Lower lobe of right lung (tissue), 2 donors: ENCODE measurements around the gene ZNF814. TPM values are rescaled to one million over a fixed set of nuclear protein-coding genes. Genes with fewer than 3 reads are reported as not detected.
"Not testable (repeated sequence)": the region's sequence is repeated elsewhere in the genome, so short reads cannot be mapped to it uniquely, and the experiment has no call there.

Experiments used
- ATAC-seq, 2 donors: fragments of 200-7000 bp; cut with Tn5 transposase; one replicate each; pipeline ENCODE4 v1.9.1; 2020 to 2022; ENCODE audit warnings: mild to moderate bottlenecking in 2 of 2, moderate library complexity in 2 of 2
- DNase-seq: peaks from one replicate; pipeline ENCODE4 v3.0.0-alpha.2; 2020
- H3K27ac ChIP-seq: fragments of 200-600 bp; one replicate; pipeline ENCODE4 v1.8.0; 2022
- H3K27me3 ChIP-seq: fragments of 200-600 bp; one replicate; pipeline ENCODE4 v1.8.0; 2022; ENCODE audit warnings: low read depth
- H3K36me3 ChIP-seq: fragments of 200-600 bp; one replicate; pipeline ENCODE4 v1.8.0; 2022; ENCODE audit warnings: mild to moderate bottlenecking
- H3K4me1 ChIP-seq: fragments of 200-600 bp; one replicate; pipeline ENCODE4 v1.8.0; 2022
- H3K4me3 ChIP-seq: fragments of 200-600 bp; one replicate; pipeline ENCODE4 v1.8.0; 2022; ENCODE audit warnings: mild to moderate bottlenecking
- H3K9me3 ChIP-seq: fragments of 200-600 bp; one replicate; pipeline ENCODE4 v1.8.0; 2022
- intact Hi-C: fragments of 100-400 bp; cut with DNase I; formaldehyde crosslinking; loops from one replicate; pipeline ENCODE4 v1.11.0; 2022
- long read RNA-seq: library from polyadenylated mRNA; unstranded; transcript quantifications from one replicate; pipeline ENCODE4 v2.0.0, GENCODE V29; 2021
- total RNA-seq: library from RNA; stranded (reverse); fragmentation: NEBNext Ultra II Directional; extraction: Animal tissue kit (Norgen Biotek cat#: 25700); gene quantifications from one replicate; pipeline ENCODE4 v1.2.1, GENCODE V29; 2021
- TF ChIP-seq, protein P1 (sequence below): fragments of 200-600 bp; IDR thresholded peaks from one replicate; pipeline ENCODE4 v1.8.0; 2022; ENCODE audit warnings: antibody characterized with exemption, mild to moderate bottlenecking
- donor health status: DM: no; HTN: yes; CAD: no; lungs with severe emphysema.

The ZNF814 gene
- total RNA-seq: 13.5 TPM
- long read RNA-seq, partial matches to known transcripts: 16 of 43 reads
- long read RNA-seq, other reads (novel, unspliced or antisense): 25 of 43 reads

GRCh38 chr19:57888560-57889231 lies at the start of gene ZNF814:
ZNF814 (minus strand) TSS chr19:57889037; CDS start chr19:57888802, 235 bp downstream.
- TF ChIP-seq, protein P1, sequence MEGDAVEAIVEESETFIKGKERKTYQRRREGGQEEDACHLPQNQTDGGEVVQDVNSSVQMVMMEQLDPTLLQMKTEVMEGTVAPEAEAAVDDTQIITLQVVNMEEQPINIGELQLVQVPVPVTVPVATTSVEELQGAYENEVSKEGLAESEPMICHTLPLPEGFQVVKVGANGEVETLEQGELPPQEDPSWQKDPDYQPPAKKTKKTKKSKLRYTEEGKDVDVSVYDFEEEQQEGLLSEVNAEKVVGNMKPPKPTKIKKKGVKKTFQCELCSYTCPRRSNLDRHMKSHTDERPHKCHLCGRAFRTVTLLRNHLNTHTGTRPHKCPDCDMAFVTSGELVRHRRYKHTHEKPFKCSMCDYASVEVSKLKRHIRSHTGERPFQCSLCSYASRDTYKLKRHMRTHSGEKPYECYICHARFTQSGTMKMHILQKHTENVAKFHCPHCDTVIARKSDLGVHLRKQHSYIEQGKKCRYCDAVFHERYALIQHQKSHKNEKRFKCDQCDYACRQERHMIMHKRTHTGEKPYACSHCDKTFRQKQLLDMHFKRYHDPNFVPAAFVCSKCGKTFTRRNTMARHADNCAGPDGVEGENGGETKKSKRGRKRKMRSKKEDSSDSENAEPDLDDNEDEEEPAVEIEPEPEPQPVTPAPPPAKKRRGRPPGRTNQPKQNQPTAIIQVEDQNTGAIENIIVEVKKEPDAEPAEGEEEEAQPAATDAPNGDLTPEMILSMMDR: peak; percentile 37
- H3K4me1 ChIP-seq: peaks cover 4% of the 10 kb centered on the region
- peak within 1 kb of the TSS; percentile 63 for H3K27ac ChIP-seq
- no peaks in the 10 kb centered on the region for H3K36me3 ChIP-seq
- peak; percentile 78 for DNase-seq
- intact Hi-C loops: no loop called here
- ATAC-seq: peak; percentile 93 to 95
- peak within 1 kb of the TSS; percentile 67 for H3K4me3 ChIP-seq
- H3K27me3 ChIP-seq: no peaks in the 10 kb centered on the region
- peaks cover 22% of the 10 kb centered on the region for H3K9me3 ChIP-seq

DNA sequence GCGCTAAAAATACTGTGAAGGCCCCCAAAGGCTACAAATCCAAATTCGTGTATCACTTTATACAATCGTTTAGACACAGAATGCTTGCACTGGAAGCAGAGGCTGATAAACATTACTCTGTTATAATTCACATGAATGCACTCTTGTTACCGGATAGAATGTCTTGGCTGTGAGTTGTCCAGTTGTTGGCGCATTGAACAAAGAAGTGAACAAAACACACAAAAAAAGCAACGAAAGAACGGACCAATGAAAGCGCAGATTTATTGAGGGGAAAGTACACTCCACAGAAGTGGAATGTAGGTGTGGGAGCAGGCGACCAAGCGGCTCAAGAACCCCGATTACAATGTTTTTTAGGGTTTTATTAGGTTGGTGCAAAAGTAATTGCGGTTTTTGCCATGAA lies 46.9 kb upstream of the ZNF814 start:
- peaks cover 7% of the 10 kb centered on the region for H3K4me1 ChIP-seq
- H3K27ac ChIP-seq: no peak overlapping the region
- no peaks in the 10 kb centered on the region for H3K27me3 ChIP-seq
- H3K4me3 ChIP-seq: no peak overlapping the region
- no peak for ATAC-seq
- DNase-seq: no peak
- peaks cover 79% of the 10 kb centered on the region for H3K9me3 ChIP-seq
- H3K36me3 ChIP-seq: peaks cover 5% of the 10 kb centered on the region
- intact Hi-C loops: no loop called here
- TF ChIP-seq, protein P1: no peak

GRCh38 chr19:57934820-57935665 lies 46.2 kb upstream of the ZNF814 start, which contains the start of gene ZNF418:
ZNF418 (minus strand) TSS chr19:57935402; CDS start chr19:57933822, 1,580 bp downstream.
- intact Hi-C loops: no loop called here
- TF ChIP-seq, protein P1: no peak
- Histone ChIP-seq H3K27me3 (no peaks in the 10 kb centered on the region), H3K36me3 (no peaks in the 10 kb centered on the region), H3K27ac (peak within 1 kb of the TSS; percentile 65), H3K4me1 (peaks cover 7% of the 10 kb centered on the region), H3K4me3 (peak within 1 kb of the TSS; percentile 68), H3K9me3 (peaks cover 75% of the 10 kb centered on the region)
- peak; percentile 89 to 98 for ATAC-seq
- DNase-seq: peak; percentile 47

DNA sequence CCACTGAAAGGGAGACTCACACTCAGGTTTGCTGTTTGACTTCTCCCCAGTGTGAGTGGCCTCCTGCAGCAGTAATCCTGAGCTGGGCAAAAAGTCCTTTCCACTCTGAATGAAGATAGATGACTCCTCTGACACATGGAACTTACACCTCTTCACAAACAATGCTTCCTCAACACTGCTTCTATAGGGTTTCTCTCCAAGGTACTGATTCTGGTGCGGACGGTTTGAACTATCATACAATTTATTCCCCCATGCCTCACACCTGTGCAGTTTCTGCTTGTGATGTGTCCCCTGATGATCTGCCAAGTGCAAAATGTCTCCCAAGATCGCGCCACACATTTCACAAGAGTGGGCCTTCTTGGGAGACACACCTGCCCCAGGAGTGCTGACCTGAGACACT lies 38.8 kb upstream of the ZNF814 start:
- Histone ChIP-seq H3K36me3 (peaks cover 9% of the 10 kb centered on the region), H3K9me3 (peaks cover 72% of the 10 kb centered on the region), H3K4me3 (no peak overlapping the region), H3K27ac (no peak overlapping the region), H3K27me3 (no peaks in the 10 kb centered on the region), H3K4me1 (no peaks in the 10 kb centered on the region)
- intact Hi-C loops: no loop called here
- DNase-seq (no peak), ATAC-seq (no peak)
- TF ChIP-seq, protein P1: no peak

DNA sequence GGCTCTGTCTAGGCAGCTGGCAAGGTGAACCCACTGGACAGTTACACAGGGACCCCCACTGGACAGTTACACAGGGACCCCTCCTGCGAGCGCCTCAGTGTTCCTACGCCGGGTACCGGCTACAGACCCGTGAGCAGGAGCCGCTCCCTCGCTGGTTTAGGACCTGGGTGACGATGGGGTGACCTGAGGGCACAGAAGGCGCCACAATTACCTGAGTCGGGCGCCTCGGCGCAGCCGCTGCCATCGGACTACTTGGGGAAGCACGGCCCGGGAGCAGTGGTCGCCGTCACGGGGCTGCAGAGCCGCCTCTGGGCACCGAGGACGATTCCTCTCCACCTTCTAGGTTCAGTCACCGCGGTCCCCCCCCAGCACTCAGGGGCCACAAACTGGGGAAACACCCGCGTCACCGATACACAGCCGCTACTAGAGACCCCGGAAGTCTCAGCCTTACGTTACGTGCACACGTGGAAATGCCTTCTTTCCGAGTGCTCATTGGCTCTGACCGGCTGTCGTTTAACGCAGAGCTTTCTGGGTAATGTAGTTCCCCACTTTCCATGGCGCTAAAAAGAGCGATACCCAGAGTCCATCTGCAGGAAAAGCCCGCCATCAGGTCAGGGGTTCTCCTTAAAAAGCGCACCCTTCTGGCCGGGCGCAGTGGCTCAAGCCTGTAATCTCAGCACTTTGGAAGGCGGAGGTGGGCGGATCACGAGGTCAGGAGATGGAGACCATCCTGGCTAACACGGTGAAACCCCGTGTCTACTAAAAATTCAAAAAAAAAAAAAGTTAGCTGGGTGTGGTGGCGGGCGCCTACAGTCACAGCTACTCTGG lies 27.5 kb upstream of the ZNF814 start, which contains the start of gene ZNF417:
ZNF417 (minus strand) TSS at position 425 of the 828 bp plus-strand sequence; CDS start at position 244, 181 bp downstream.
- Histone ChIP-seq H3K4me3 (peak within 1 kb of the TSS; percentile 89), H3K27ac (peak within 1 kb of the TSS; percentile 86), H3K4me1 (peaks cover 15% of the 10 kb centered on the region)
- ATAC-seq: peak; percentile 99 to 100
- H3K27me3 ChIP-seq, intact Hi-C loops, H3K9me3 ChIP-seq, H3K36me3 ChIP-seq: not testable (repeated sequence)
- DNase-seq: peak; percentile 85
